K562 (cell line): ENCODE results near the gene GLB1L.

Experiments used
- ARID3A ChIP-seq: IDR thresholded peaks from 2 replicates; pipeline ENCODE4 v1.6.1; 2012; ENCODE audit warnings: low read depth, low read length, improper control_type of control experiment, borderline replicate concordance
- FOXK2 ChIP-seq, 2 experiments: fragments of 450-650 bp; IDR thresholded peaks in 1 of 2; conservative IDR thresholded peaks in 1 of 2; 2 replicates each; pipeline ENCODE4 v1.6.1; 2016; ENCODE audit warnings: low read depth in 2 of 2, mild to moderate bottlenecking in 1 of 2

DNA sequence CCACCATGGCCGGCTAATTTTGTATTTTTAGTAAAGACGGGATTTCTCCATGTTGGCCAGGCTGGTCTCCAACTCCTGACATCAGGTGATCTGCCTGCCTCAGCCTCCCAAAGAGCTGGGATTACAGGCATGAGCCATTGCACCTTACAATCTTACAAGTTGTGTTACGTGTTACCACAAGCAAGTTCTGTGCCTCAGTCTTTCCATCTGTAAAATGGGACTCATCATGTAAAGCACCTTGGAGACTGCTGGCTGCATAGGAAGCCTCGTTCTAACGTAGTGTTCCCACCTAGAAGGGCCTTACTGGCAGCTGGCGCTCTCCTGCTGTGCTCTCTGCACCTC is 43.9 kb upstream of the GLB1L start:
- TF ChIP-seq FOXK2 (conservative IDR thresholded peaks at IDR 0.05 in 1 of 2, IDR thresholded peaks at IDR 0.05 in 1 of 2; ENCODE audit: low read depth in 2 of 2) (no peak), ARID3A (no peak)
